ENCODE results near the gene DCTN1. TPM values are rescaled to one million over a fixed set of nuclear protein-coding genes. Genes with fewer than 3 reads are reported as not detected.
A peak's percentile ranks its signal among the peaks of the same experiment; 100 is the strongest.
"Not testable (repeated sequence)": the region's sequence is repeated elsewhere in the genome, so short reads cannot be mapped to it uniquely, and the experiment has no call there.

DCTN1 gene
- polyA plus RNA-seq, 1 experiment: 147 TPM

DNA sequence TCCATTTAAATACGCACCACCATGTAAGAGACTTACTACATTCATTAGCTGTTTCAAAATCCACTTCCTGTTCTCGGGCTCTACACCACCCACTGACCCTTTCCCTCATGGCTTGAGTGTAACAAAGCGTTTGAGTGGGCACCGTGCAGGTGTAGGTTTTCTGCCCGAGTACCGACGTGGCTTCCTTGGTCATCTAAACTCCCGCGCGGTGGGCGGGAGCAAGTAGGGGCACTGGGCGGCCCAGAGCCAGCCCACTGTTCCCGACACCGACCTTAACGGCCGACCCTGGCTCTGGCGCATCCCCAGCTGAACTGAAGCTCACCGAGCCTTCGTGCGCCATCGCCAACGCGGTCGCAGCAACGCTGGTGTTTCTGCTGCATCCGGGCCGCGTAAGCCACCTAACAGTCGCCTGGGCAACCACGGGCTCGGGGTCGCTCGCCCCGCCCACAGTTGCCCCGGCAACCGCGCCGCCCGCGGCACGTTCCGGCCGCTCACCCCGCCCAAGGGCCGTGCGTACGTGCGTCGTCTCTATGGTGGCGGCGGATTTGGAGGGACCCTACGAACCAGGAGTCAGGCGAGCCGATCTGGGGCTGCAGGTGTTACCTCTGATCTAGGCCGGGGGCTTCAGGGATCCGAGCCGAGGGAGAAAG, 41.2 kb upstream of the DCTN1 start, which contains the start of the genes C2orf81 and WDR54:
C2orf81 (minus strand) TSS at position 399 of the 650 bp plus-strand sequence; CDS start at position 340, 59 bp downstream.
WDR54 (plus strand) TSS at position 510 of the 650 bp plus-strand sequence. CDS start 424 bp downstream, outside the sequence.
- no peaks in the 10 kb centered on the region; the same call in 1 of the 2 replicates for H3K9me3 ChIP-seq (ENCODE audit: control insufficient read depth, insufficient read depth, low read length)
- H3K4me3 ChIP-seq (ENCODE audit: low read depth, low read length): peak within 1 kb of the TSS; percentile 69
- TF ChIP-seq, protein P1, sequence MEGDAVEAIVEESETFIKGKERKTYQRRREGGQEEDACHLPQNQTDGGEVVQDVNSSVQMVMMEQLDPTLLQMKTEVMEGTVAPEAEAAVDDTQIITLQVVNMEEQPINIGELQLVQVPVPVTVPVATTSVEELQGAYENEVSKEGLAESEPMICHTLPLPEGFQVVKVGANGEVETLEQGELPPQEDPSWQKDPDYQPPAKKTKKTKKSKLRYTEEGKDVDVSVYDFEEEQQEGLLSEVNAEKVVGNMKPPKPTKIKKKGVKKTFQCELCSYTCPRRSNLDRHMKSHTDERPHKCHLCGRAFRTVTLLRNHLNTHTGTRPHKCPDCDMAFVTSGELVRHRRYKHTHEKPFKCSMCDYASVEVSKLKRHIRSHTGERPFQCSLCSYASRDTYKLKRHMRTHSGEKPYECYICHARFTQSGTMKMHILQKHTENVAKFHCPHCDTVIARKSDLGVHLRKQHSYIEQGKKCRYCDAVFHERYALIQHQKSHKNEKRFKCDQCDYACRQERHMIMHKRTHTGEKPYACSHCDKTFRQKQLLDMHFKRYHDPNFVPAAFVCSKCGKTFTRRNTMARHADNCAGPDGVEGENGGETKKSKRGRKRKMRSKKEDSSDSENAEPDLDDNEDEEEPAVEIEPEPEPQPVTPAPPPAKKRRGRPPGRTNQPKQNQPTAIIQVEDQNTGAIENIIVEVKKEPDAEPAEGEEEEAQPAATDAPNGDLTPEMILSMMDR (IDR thresholded peaks at IDR 0.05; ENCODE audit: low read depth, low read length): no peak
- peak within 1 kb of the TSS; percentile 3 for H3K27ac ChIP-seq (ENCODE audit: low read depth, low read length)
- POLR2A ChIA-PET: interaction anchor here (1.0 to 1.3 kb wide), 2 partner anchors 30 to 37 kb away, joined by 3 read pairs; partner anchors contain the start of gene WBP1
- DNase-seq (ENCODE audit: low read depth, low spot score): peak; percentile 30
- peaks cover 6% of the 10 kb centered on the region for H3K27me3 ChIP-seq (ENCODE audit: control insufficient read depth, insufficient read depth, low read length)
- CTCF ChIA-PET: interaction anchor here (1.1 kb wide), 1 partner anchor 43 kb away, joined by 4 read pairs; no protein-coding TSS in a partner anchor

DNA sequence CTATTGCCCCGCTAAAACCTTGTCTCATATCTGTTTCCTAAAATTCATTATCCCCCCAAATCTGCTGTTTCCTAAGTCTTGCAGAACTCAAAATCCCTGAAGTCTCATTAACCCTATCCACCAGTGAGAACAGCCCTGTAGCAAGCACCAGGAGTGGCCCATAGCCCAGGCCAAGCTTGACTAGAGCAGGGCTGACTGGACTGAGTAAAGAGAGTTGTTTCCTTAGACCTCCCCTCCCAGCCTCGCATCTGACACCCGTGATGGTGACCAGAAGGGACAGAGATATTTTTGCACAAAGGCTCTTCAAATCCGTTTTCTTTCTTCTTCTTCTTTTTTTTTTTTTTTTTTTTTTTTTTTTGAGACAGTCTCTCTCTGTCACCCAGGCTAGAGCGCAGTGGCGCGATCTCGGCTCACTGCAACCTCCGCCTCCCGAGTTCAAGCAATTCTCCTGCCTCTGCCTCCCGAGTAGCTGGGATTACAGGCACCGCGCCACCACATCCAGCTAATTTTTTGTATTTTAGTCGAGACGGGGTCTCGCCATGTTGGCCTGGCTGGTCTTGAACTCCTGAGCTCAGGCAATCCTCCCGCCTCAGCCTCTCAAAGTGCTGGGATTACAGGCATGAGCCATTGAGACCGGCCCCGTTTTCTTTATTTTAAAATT, 40.5 kb upstream of the DCTN1 start:
- H3K9me3 ChIP-seq (ENCODE audit: control insufficient read depth, insufficient read depth, low read length); POLR2A ChIA-PET; DNase-seq (ENCODE audit: low read depth, low spot score); H3K27me3 ChIP-seq (ENCODE audit: control insufficient read depth, insufficient read depth, low read length); H3K27ac ChIP-seq (ENCODE audit: low read depth, low read length); CTCF ChIA-PET: not testable (repeated sequence)
- peak overlapping the region; percentile 69; the same call in 1 of the 2 replicates for H3K4me3 ChIP-seq (ENCODE audit: low read depth, low read length)

DNA sequence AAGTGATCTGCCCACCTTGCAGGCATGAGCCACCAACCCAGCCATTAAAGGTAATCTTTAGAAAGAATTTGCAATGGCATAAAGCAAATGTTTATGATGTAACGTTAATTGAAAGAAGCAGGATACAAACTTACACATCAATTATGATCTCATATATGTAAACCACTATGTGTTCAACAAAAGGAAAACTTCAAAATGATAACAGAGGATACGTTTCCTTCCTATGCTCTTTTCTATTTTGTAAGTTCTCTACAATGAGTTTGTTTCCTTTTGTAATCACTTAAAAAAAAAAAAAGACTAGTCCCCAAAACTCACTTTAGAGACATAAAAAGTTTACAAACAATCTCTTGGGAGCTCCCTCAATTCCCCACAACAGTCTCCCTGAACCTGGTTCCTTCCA, 39.9 kb upstream of the DCTN1 start:
- CTCF ChIA-PET: no interaction called here
- Histone ChIP-seq H3K9me3 (ENCODE audit: control insufficient read depth, insufficient read depth, low read length) (no peaks in the 10 kb centered on the region; the same call in 1 of the 2 replicates), H3K27me3 (ENCODE audit: control insufficient read depth, insufficient read depth, low read length) (peaks cover 14% of the 10 kb centered on the region), H3K4me3 (ENCODE audit: low read depth, low read length) (no peak overlapping the region), H3K27ac (ENCODE audit: low read depth, low read length) (no peak overlapping the region)
- no peak for DNase-seq (ENCODE audit: low read depth, low spot score)
- TF ChIP-seq, protein P1 (IDR thresholded peaks at IDR 0.05; ENCODE audit: low read depth, low read length): no peak
- POLR2A ChIA-PET: no interaction called here

DNA sequence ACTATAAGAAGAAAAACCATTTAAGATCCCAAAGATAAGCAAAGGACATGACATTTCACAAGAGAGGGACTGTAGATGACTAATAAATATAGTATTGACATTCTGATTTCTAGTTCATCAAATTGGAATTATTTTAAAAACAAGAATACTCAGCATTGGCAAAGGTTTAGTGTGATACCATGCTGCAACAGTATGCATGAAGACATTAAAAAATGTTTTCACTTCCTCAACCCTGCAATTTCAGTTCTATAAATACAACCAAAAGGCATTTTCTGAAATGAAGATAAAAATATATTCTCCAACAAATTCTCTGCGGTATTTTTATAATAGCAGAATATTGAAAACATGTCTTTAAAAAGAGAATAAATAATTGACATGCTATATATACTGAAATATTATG, 39.2 kb upstream of the DCTN1 start:
- Histone ChIP-seq H3K4me3 (ENCODE audit: low read depth, low read length) (no peak overlapping the region), H3K9me3 (ENCODE audit: control insufficient read depth, insufficient read depth, low read length) (no peaks in the 10 kb centered on the region; the same call in 1 of the 2 replicates), H3K27me3 (ENCODE audit: control insufficient read depth, insufficient read depth, low read length) (peaks cover 14% of the 10 kb centered on the region), H3K27ac (ENCODE audit: low read depth, low read length) (no peak overlapping the region)
- no peak for DNase-seq (ENCODE audit: low read depth, low spot score)
- TF ChIP-seq, protein P1 (IDR thresholded peaks at IDR 0.05; ENCODE audit: low read depth, low read length): no peak
- ChIA-PET POLR2A (no interaction called here), CTCF (no interaction called here)

DNA sequence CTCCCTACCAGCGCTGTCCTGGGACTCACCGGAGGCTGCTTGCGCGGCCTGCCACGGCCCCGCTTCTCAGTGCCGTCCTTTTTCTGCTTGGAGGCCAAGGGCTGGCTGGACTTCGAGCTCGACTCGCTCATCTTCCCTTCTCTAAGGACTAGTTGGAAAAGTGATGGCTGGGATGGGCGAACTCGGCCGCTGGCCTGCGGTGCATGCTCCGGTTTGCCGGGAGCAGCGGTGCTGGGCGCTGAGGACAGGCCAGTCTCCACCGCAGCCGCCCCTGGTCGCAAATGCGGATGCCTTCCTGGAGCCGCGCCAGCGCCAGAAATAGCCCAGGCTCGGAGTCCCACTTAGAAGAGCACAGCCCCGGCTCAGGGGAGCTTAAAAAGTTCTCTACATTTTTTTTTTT, 38.2 kb upstream of the DCTN1 start:
- TF ChIP-seq, protein P1 (IDR thresholded peaks at IDR 0.05; ENCODE audit: low read depth, low read length): no peak
- no peak overlapping the region for H3K4me3 ChIP-seq (ENCODE audit: low read depth, low read length)
- H3K9me3 ChIP-seq (ENCODE audit: control insufficient read depth, insufficient read depth, low read length): no peaks in the 10 kb centered on the region; the same call in 1 of the 2 replicates
- no peak for DNase-seq (ENCODE audit: low read depth, low spot score)
- H3K27me3 ChIP-seq (ENCODE audit: control insufficient read depth, insufficient read depth, low read length): peaks cover 18% of the 10 kb centered on the region
- POLR2A ChIA-PET: interaction anchor here (0.5 kb wide), 1 partner anchor 122 kb away, joined by 4 read pairs; no protein-coding TSS in a partner anchor
- no peak overlapping the region for H3K27ac ChIP-seq (ENCODE audit: low read depth, low read length)
- CTCF ChIA-PET: interaction anchor here (0.6 to 0.9 kb wide), 2 partner anchors 9 to 36 kb away, joined by 4 read pairs; no protein-coding TSS in a partner anchor
